ENCODE data around the gene MED13L. TPM values are rescaled to one million over a fixed set of nuclear protein-coding genes. Genes with fewer than 3 reads are reported as not detected.

The MED13L gene
- total RNA-seq, 4 donors from 2014 or later = 126 to 194 (median 154) TPM

GRCh38 chr12:115934877-115935276 lies 342.6 kb downstream of the MED13L start:
- no peak for DNase-seq
- no peaks in the 10 kb centered on the region for H3K4me1 ChIP-seq
- TF ChIP-seq POLR2AphosphoS5 (IDR thresholded peaks at IDR 0.05) = no peak
- no peak for TF ChIP-seq CTCF (IDR thresholded peaks at IDR 0.05)
- intact Hi-C loops (cut with DNase I; ENCODE audit: low total_unique reads) = no loop called here
- H3K9me3 ChIP-seq = peaks cover 5 to 8% of the 10 kb centered on the region in 2 donors
- H3K27me3 ChIP-seq = no peaks in the 10 kb centered on the region
- in situ Hi-C loops (cut with MboI; ENCODE audit: low pct_ligation_motif_present in 1 of 4, low pct_unique_long_range_greater_than_20kb in 1 of 4, low sequenced_read_pairs in 3 of 4) = no loop called here
- H3K36me3 ChIP-seq = no peaks in the 10 kb centered on the region
- WGBS, 2 donors (ENCODE audit: low coverage in 1 of 2) = 87% methylated on average over 7 of the region's 7 CpGs; no CpG with 5 or more reads in 1 of the 2 donors
- no peak overlapping the region for H3K4me3 ChIP-seq
- no peak overlapping the region for H3K27ac ChIP-seq

DNA sequence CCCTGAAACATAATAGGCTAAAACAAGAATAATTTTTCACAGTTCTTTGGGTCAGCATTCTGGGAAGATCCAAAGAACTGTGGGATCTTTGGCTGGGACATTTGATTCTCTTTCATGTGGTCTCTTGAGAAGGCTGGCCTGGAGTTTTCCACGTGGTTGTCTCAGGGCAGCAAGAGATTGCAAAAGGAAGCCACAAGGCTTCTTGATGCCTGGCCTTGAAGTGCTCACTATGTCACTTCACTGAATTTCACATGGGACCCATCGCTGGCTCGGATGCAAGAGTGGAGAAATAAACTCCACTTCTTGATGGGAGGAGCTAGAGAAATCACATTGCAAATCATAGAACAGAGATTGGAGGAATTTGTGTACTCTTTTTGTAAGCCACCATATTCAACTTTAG lies 343.4 kb downstream of the MED13L start:
- WGBS, 2 donors (ENCODE audit: low coverage in 1 of 2) = 66% methylated on average over 3 of the region's 3 CpGs; no CpG with 5 or more reads in 1 of the 2 donors
- in situ Hi-C loops (cut with MboI; ENCODE audit: low pct_ligation_motif_present in 1 of 4, low pct_unique_long_range_greater_than_20kb in 1 of 4, low sequenced_read_pairs in 3 of 4) (no loop called here), intact Hi-C loops (cut with DNase I; ENCODE audit: low total_unique reads) (no loop called here)
- DNase-seq = no peak
- H3K36me3 ChIP-seq = no peaks in the 10 kb centered on the region
- H3K27ac ChIP-seq = no peak overlapping the region
- H3K9me3 ChIP-seq = peaks cover 5 to 7% of the 10 kb centered on the region in 2 donors
- TF ChIP-seq CTCF (IDR thresholded peaks at IDR 0.05) (no peak), POLR2A (IDR thresholded peaks at IDR 0.05) (no peak), EP300 (IDR thresholded peaks at IDR 0.05; ENCODE audit: low read depth) (no peak), POLR2AphosphoS5 (IDR thresholded peaks at IDR 0.05) (no peak)
- H3K4me1 ChIP-seq = no peaks in the 10 kb centered on the region
- no peak overlapping the region for H3K4me3 ChIP-seq
- H3K27me3 ChIP-seq = no peaks in the 10 kb centered on the region

DNA sequence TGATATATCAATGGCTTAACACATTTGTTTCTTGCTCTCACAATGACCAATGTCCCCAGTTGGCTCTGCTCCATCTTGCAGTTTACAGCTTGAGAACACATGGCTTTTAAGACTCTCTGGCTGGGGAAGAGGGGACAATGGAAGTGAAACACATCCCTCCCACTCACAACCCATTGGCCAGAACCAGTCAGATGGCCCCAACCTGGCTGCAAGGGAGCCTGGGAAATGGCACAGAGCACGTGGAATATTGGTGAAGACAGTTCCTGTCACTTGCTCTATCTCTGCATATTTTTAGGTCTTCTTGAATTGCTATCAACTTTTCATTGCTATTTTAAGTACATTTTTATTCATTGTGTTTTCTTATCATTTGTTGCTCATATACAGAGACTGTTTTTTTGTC lies 345.4 kb downstream of the MED13L start:
- no peak for TF ChIP-seq EP300 (IDR thresholded peaks at IDR 0.05; ENCODE audit: low read depth)
- TF ChIP-seq POLR2A (IDR thresholded peaks at IDR 0.05) = no peak
- TF ChIP-seq CTCF (IDR thresholded peaks at IDR 0.05) = no peak
- TF ChIP-seq POLR2AphosphoS5 (IDR thresholded peaks at IDR 0.05) = no peak
- Histone ChIP-seq H3K27ac (no peak overlapping the region), H3K27me3 (no peaks in the 10 kb centered on the region), H3K4me3 (no peak overlapping the region), H3K36me3 (no peaks in the 10 kb centered on the region), H3K4me1 (no peaks in the 10 kb centered on the region), H3K9me3 (no peaks in the 10 kb centered on the region)
- intact Hi-C loops (cut with DNase I; ENCODE audit: low total_unique reads) = no loop called here
- in situ Hi-C loops (cut with MboI; ENCODE audit: low pct_ligation_motif_present in 1 of 4, low pct_unique_long_range_greater_than_20kb in 1 of 4, low sequenced_read_pairs in 3 of 4) = no loop called here
- 32 to 40% methylated on average over 1 of the region's 1 CpG for WGBS, 2 donors (ENCODE audit: low coverage in 1 of 2)
- DNase-seq = no peak

- no peaks in the 10 kb centered on the region for H3K4me1 ChIP-seq
- H3K27ac ChIP-seq = no peak overlapping the region
- intact Hi-C loops (cut with DNase I; ENCODE audit: low total_unique reads) (no loop called here), in situ Hi-C loops (cut with MboI; ENCODE audit: low pct_ligation_motif_present in 1 of 4, low pct_unique_long_range_greater_than_20kb in 1 of 4, low sequenced_read_pairs in 3 of 4) (no loop called here)
- TF ChIP-seq CTCF (IDR thresholded peaks at IDR 0.05) (no peak), EP300 (IDR thresholded peaks at IDR 0.05; ENCODE audit: low read depth) (no peak), POLR2AphosphoS5 (IDR thresholded peaks at IDR 0.05) (no peak), POLR2A (IDR thresholded peaks at IDR 0.05) (no peak)
- 31 to 67% methylated on average over 3 to 5 of the region's 5 CpGs for WGBS, 2 donors (ENCODE audit: low coverage in 1 of 2)
- no peak overlapping the region for H3K4me3 ChIP-seq
- DNase-seq = no peak
- H3K36me3 ChIP-seq = no peaks in the 10 kb centered on the region
- no peaks in the 10 kb centered on the region for H3K27me3 ChIP-seq
- no peaks in the 10 kb centered on the region for H3K9me3 ChIP-seq
Observed at GRCh38 chr12:115930336-115930735, 347.2 kb downstream of the MED13L start.

All from transverse colon (tissue), 4 donors.